Neural cell (in vitro differentiated cells): ENCODE measurements around the gene MYO1H. TPM values are rescaled to one million over a fixed set of nuclear protein-coding genes. Genes with fewer than 3 reads are reported as not detected.

Experiments
- H2AFZ ChIP-seq: fragments of 200-600, 300-800 bp; sonication (generic), shearing (Covaris generic); 2 replicates; pipeline ENCODE4 v1.6.0; 2014; ENCODE audit warnings: low read depth, mild to moderate bottlenecking, antibody characterized with exemption, low read length, moderate library complexity
- H3F3A ChIP-seq: fragments of 200-600 bp; shearing (Covaris generic); 2 replicates; pipeline ENCODE4 v1.6.1; 2016; ENCODE audit warnings: mild to moderate bottlenecking, moderate library complexity, mixed read lengths, antibody characterized with exemption, low read length; ENCODE audit not compliant: insufficient read depth, poor library complexity, severe bottlenecking
- H3K27ac ChIP-seq: fragments of 200-600, 300-800 bp; sonication (generic), shearing (Covaris generic); 2 replicates; pipeline ENCODE4 v1.5.1; 2014; ENCODE audit warnings: mild to moderate bottlenecking, low read length, moderate library complexity
- H3K27me3 ChIP-seq: fragments of 300-800, 200-600 bp; sonication (generic), shearing (Covaris generic); 2 replicates; pipeline ENCODE4 v1.6.0; 2014; ENCODE audit warnings: mild to moderate bottlenecking, low read depth, low read length, moderate library complexity; ENCODE audit not compliant: insufficient read depth
- H3K36me3 ChIP-seq: fragments of 300-800, 200-600 bp; sonication (generic), shearing (Covaris generic); 2 replicates; pipeline ENCODE4 v1.5.1; 2014; ENCODE audit warnings: mild to moderate bottlenecking, antibody characterized with exemption, low read length, moderate library complexity; ENCODE audit not compliant: insufficient read depth
- H3K4me2 ChIP-seq: fragments of 300-800, 200-600 bp; sonication (generic), shearing (Covaris generic); 2 replicates; pipeline ENCODE4 v1.6.0; 2014; ENCODE audit warnings: mild to moderate bottlenecking, low read length
- H3K4me3 ChIP-seq: fragments of 300-800, 200-600 bp; sonication (generic), shearing (Covaris generic); 2 replicates; pipeline ENCODE4 v1.5.1; 2014; ENCODE audit warnings: mild to moderate bottlenecking, low read length, moderate library complexity
- H3K79me2 ChIP-seq: fragments of 200-600 bp; shearing (Covaris generic); replicated peaks from 2 replicates; pipeline ENCODE4 v1.6.0; 2014; ENCODE audit warnings: mild to moderate bottlenecking, low read length, moderate library complexity; ENCODE audit not compliant: insufficient read depth
- H3K9ac ChIP-seq: fragments of 300-800, 200-600 bp; sonication (generic), shearing (Covaris generic); 2 replicates; pipeline ENCODE4 v1.6.1; 2016; ENCODE audit warnings: mild to moderate bottlenecking, low read length, mixed read lengths
- H3K9me2 ChIP-seq: fragments of 200-600 bp; shearing (Covaris generic); 2 replicates; pipeline ENCODE4 v1.6.1; 2016; ENCODE audit warnings: mild to moderate bottlenecking, low read length, mixed read lengths; ENCODE audit not compliant: insufficient read depth
- H3K9me3 ChIP-seq: fragments of 200-600, 300-800 bp; sonication (generic), shearing (Covaris generic); 2 replicates; pipeline ENCODE4 v1.6.1; 2016; ENCODE audit warnings: mild to moderate bottlenecking, mixed run types, low read length, moderate library complexity, mixed read lengths
- H4K20me1 ChIP-seq: fragments of 200-600 bp; shearing (Covaris generic); 2 replicates; pipeline ENCODE4 v1.6.1; 2016; ENCODE audit warnings: mild to moderate bottlenecking, mixed run types; ENCODE audit not compliant: insufficient read depth
- CTCF ChIP-seq: fragments of 450-650 bp; IDR thresholded peaks from 2 replicates; pipeline ENCODE4 v1.5.1; 2014; ENCODE audit warnings: antibody characterized with exemption, mild to moderate bottlenecking, moderate library complexity; ENCODE audit not compliant: poor library complexity, severe bottlenecking
- EP300 ChIP-seq: fragments of 450-650 bp; conservative IDR thresholded peaks from 2 replicates; pipeline ENCODE4 v1.6.1; 2014; ENCODE audit warnings: antibody characterized with exemption, mild to moderate bottlenecking, moderate library complexity; ENCODE audit not compliant: poor library complexity, severe bottlenecking
- EZH2 ChIP-seq: fragments of 200-600, 300-800 bp; shearing (Covaris generic), sonication (generic); IDR thresholded peaks from 2 replicates; pipeline ENCODE4 v1.6.1; 2014; ENCODE audit warnings: antibody characterized with exemption, low read length, borderline replicate concordance, mild to moderate bottlenecking; ENCODE audit not compliant: insufficient read depth, poor library complexity, severe bottlenecking
- MXI1 ChIP-seq: fragments of 450-650 bp; conservative IDR thresholded peaks from 2 replicates; pipeline ENCODE4 v1.6.1; 2014; ENCODE audit warnings: antibody characterized with exemption, mild to moderate bottlenecking; ENCODE audit not compliant: poor library complexity, severe bottlenecking
- POLR2AphosphoS5 ChIP-seq: IDR thresholded peaks from 2 replicates; pipeline ENCODE4 v1.6.1; 2012
- RAD21 ChIP-seq: fragments of 450-650 bp; conservative IDR thresholded peaks from 2 replicates; pipeline ENCODE4 v1.6.1; 2014; ENCODE audit warnings: antibody characterized with exemption, mild to moderate bottlenecking, moderate library complexity
- REST ChIP-seq: IDR thresholded peaks from 2 replicates; pipeline ENCODE4 v1.6.1; 2012; ENCODE audit warnings: borderline replicate concordance
- SMC3 ChIP-seq: fragments of 450-650 bp; conservative IDR thresholded peaks from 2 replicates; pipeline ENCODE4 v1.6.1; 2014; ENCODE audit warnings: antibody characterized with exemption, mild to moderate bottlenecking, moderate library complexity; ENCODE audit not compliant: poor library complexity
- TAF1 ChIP-seq: IDR thresholded peaks from 2 replicates; pipeline ENCODE4 v1.6.1; 2012; ENCODE audit warnings: low read depth
- polyA plus RNA-seq: library from polyadenylated mRNA; depleted of rRNA; stranded (reverse); fragments of >200 nt; gene quantifications from 2 replicates; pipeline ENCODE4 v1.2.3, GENCODE V29; 2014

Gene MYO1H
- polyA plus RNA-seq, 1 donor from 2014 or later = 10.6 TPM

DNA sequence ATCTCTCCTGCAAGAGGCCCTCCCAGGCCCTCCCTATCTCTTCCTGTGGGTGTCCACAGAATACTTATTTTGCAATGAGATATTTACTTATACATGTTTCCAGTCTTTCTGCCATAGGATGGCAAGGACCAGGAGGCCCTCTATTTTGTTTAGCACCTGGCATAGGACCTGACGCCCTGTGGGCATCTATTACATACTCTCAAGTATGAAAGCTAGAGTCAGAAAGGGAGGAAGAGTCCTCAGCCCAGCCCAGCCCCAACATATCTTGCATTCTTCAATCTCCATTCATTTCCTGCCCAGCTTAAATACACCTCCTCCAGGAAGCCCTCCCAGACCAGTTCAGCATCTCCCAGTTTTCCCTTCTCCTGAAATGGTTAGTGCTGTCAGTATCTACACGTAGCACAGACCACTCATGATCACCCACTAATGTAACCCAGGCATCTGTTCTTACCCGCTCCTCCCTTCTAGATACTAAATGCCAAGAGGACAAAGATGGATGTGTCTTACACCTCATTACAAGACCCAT, 46.0 kb upstream of the MYO1H start:
- H3K9me3 ChIP-seq = no peaks in the 10 kb centered on the region
- no peaks in the 10 kb centered on the region for H4K20me1 ChIP-seq
- H3F3A ChIP-seq = no peaks in the 10 kb centered on the region
- no peak overlapping the region for H3K9ac ChIP-seq
- no peaks in the 10 kb centered on the region for H3K27me3 ChIP-seq
- H3K4me3 ChIP-seq = no peak overlapping the region
- no peaks in the 10 kb centered on the region for H3K36me3 ChIP-seq
- H3K79me2 ChIP-seq = no peaks in the 10 kb centered on the region
- TF ChIP-seq MXI1 (no peak), RAD21 (no peak), CTCF (no peak), TAF1 (no peak), EZH2 (no peak), REST (no peak), SMC3 (no peak), EP300 (no peak), POLR2AphosphoS5 (no peak)
- H3K9me2 ChIP-seq = no peaks in the 10 kb centered on the region
- no peak overlapping the region for H3K4me2 ChIP-seq
- H2AFZ ChIP-seq = no peak overlapping the region
- no peak overlapping the region for H3K27ac ChIP-seq

GRCh38 chr12:109302358-109302757, 45.3 kb upstream of the MYO1H start:
- TF ChIP-seq EP300 (no peak), POLR2AphosphoS5 (no peak), RAD21 (no peak), SMC3 (no peak), MXI1 (no peak), EZH2 (no peak), REST (no peak), CTCF (no peak), TAF1 (no peak)
- Histone ChIP-seq H3K27ac (no peak overlapping the region), H2AFZ (no peak overlapping the region), H3F3A (no peaks in the 10 kb centered on the region), H3K27me3 (no peaks in the 10 kb centered on the region), H3K9ac (no peak overlapping the region), H3K9me2 (no peaks in the 10 kb centered on the region), H4K20me1 (no peaks in the 10 kb centered on the region), H3K9me3 (no peaks in the 10 kb centered on the region), H3K36me3 (no peaks in the 10 kb centered on the region), H3K4me3 (no peak overlapping the region), H3K79me2 (no peaks in the 10 kb centered on the region), H3K4me2 (no peak overlapping the region)
